CD4-positive, alpha-beta T cell (primary cell): ENCODE data around the gene ORAI2. TPM values are rescaled to one million over a fixed set of nuclear protein-coding genes. Genes with fewer than 3 reads are reported as not detected.
"Not testable (repeated sequence)": the region's sequence is repeated elsewhere in the genome, so short reads cannot be mapped to it uniquely, and the experiment has no call there.

ENCODE experiments used
- ATAC-seq: fragments of 200-7000 bp; cut with Tn5 transposase; one replicate; pipeline ENCODE4 v1.10.0; 2022; ENCODE audit warnings: mild to moderate bottlenecking; ENCODE audit not compliant: poor library complexity
- CTCF ChIA-PET: fragments of 350-600 bp; sonication (Branson Sonifier 250); formaldehyde crosslinking; loops from one replicate; lab custom pipeline; 2021; ENCODE audit warnings: antibody characterized with exemption, inconsistent platforms; lab: Charles Lee
- POLR2A ChIA-PET: fragments of 350-600 bp; sonication (Branson Sonifier 250); formaldehyde crosslinking; loops from one replicate; lab custom pipeline; 2021; ENCODE audit warnings: antibody characterized with exemption, inconsistent platforms; lab: Charles Lee
- DNase-seq, 14 experiments: peaks; one replicate each; pipeline ENCODE4 v3.0.0-alpha.2; 2013 to 2020; ENCODE audit warnings: mixed read lengths in 2 of 14
- H3K27ac ChIP-seq, 2 donors: one replicate each; pipeline versions ENCODE4 v1.5.1 to v1.7.0; 2013; ENCODE audit warnings: low read length in 2 of 2, low read depth in 1 of 2, mild to moderate bottlenecking in 1 of 2
- H3K27me3 ChIP-seq, 2 experiments: 1 replicate in 1 of 2; 2 replicates in 1 of 2; pipeline versions ENCODE4 v1.6.1 to v1.7.0; 2013; ENCODE audit warnings: low read length in 2 of 2, control low read depth in 1 of 2, mild to moderate bottlenecking in 1 of 2, moderate library complexity in 1 of 2; ENCODE audit not compliant: insufficient read depth in 2 of 2, control insufficient read depth in 1 of 2
- H3K36me3 ChIP-seq: one replicate; pipeline ENCODE4 v1.6.1; 2013; ENCODE audit warnings: low read length, control low read depth; ENCODE audit not compliant: insufficient read depth
- H3K4me1 ChIP-seq: one replicate; pipeline ENCODE4 v1.6.1; 2013; ENCODE audit warnings: low read length, control low read depth; ENCODE audit not compliant: insufficient read depth
- H3K4me3 ChIP-seq: one replicate; pipeline ENCODE4 v1.5.1; 2013; ENCODE audit warnings: mild to moderate bottlenecking, low read length, moderate library complexity
- H3K9me3 ChIP-seq, 2 experiments: 1 replicate in 1 of 2; 2 replicates in 1 of 2; pipeline versions ENCODE4 v1.6.1 to v1.7.0; 2013; ENCODE audit warnings: low read length in 2 of 2, mild to moderate bottlenecking in 2 of 2, control low read depth in 1 of 2, moderate library complexity in 1 of 2; ENCODE audit not compliant: control insufficient read depth in 1 of 2, insufficient read depth in 1 of 2
- H3K27ac Mint-ChIP-seq: one replicate; pipeline ENCODE4 v1.8.0; 2020; ENCODE audit warnings: mixed read lengths
- H3K27me3 Mint-ChIP-seq: one replicate; pipeline ENCODE4 v1.8.0; 2021; ENCODE audit warnings: mixed read lengths
- H3K36me3 Mint-ChIP-seq: one replicate; pipeline ENCODE4 v1.8.0; 2021; ENCODE audit warnings: low read depth, mixed read lengths
- H3K4me1 Mint-ChIP-seq: one replicate; pipeline ENCODE4 v1.8.0; 2021; ENCODE audit warnings: low read depth, mixed read lengths
- H3K4me3 Mint-ChIP-seq: one replicate; pipeline ENCODE4 v1.8.0; 2020; ENCODE audit warnings: mild to moderate bottlenecking, mixed read lengths
- H3K9me3 Mint-ChIP-seq: one replicate; pipeline ENCODE4 v1.8.0; 2020; ENCODE audit warnings: mixed read lengths
- intact Hi-C, 2 experiments: fragments of 100-400 bp; cut with DNase I in 1 of 2; cut with micrococcal nuclease in 1 of 2; formaldehyde crosslinking; loops; one replicate each; pipeline versions ENCODE4 v1.15.1 to v1.9.0; 2023 to 2025; cut with DNase I, micrococcal nuclease
- total RNA-seq, 174 experiments: library from RNA in 2 of 174; stranded (reverse) in 2 of 174; gene quantifications; one replicate each; pipeline ENCODE4 v1.2.3 and lab custom pipeline; 2021 to 2026
- TF ChIP-seq, protein P1 (sequence below): fragments of 200-600 bp; IDR thresholded peaks from one replicate; pipeline ENCODE4 v1.8.0; 2022; ENCODE audit warnings: antibody characterized with exemption, mild to moderate bottlenecking

The ORAI2 gene
- total RNA-seq, 2 experiments from 2014 or later, result 12.3 to 16.5 TPM

DNA sequence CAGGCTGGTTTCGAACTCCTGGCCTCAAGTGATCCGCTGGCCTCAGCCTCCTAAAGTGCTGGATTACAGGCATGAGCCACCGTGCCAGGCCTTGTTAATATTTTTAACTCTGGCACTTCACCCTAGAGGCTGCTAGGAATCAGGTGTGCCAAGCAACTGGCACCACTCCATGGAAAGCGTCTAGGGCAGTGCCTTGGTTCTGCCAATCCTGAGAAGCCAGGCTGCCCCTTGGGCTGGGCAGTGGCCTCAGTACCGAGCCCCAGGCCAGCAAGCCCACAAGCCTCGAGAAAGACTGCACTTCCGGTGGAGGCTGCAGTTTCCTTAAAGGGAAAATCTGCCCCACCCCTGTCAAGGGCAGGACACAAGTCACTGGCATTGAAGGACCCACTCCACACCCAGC lies 19.9 kb downstream of the ORAI2 start:
- intact Hi-C loops, result no loop called here
- no peaks in the 10 kb centered on the region for H3K27me3 ChIP-seq
- H3K9me3 ChIP-seq, result no peaks in the 10 kb centered on the region
- no peak overlapping the region for H3K4me3 ChIP-seq
- TF ChIP-seq, protein P1, sequence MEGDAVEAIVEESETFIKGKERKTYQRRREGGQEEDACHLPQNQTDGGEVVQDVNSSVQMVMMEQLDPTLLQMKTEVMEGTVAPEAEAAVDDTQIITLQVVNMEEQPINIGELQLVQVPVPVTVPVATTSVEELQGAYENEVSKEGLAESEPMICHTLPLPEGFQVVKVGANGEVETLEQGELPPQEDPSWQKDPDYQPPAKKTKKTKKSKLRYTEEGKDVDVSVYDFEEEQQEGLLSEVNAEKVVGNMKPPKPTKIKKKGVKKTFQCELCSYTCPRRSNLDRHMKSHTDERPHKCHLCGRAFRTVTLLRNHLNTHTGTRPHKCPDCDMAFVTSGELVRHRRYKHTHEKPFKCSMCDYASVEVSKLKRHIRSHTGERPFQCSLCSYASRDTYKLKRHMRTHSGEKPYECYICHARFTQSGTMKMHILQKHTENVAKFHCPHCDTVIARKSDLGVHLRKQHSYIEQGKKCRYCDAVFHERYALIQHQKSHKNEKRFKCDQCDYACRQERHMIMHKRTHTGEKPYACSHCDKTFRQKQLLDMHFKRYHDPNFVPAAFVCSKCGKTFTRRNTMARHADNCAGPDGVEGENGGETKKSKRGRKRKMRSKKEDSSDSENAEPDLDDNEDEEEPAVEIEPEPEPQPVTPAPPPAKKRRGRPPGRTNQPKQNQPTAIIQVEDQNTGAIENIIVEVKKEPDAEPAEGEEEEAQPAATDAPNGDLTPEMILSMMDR, result no peak
- ATAC-seq (no peak), DNase-seq (no peak)
- no peaks in the 10 kb centered on the region for H3K27me3 Mint-ChIP-seq
- peaks cover 24% of the 10 kb centered on the region for H3K36me3 ChIP-seq
- peaks cover 5% of the 10 kb centered on the region for H3K4me1 ChIP-seq
- peaks cover 16% of the 10 kb centered on the region for H3K36me3 Mint-ChIP-seq
- ChIA-PET POLR2A (no interaction called here), CTCF (interaction anchor here (6.3 kb wide), 1 partner anchor 40 kb away, joined by 43 read pairs; no protein-coding TSS in a partner anchor)
- H3K4me3 Mint-ChIP-seq, result no peak overlapping the region
- no peak overlapping the region for H3K27ac ChIP-seq
- H3K27ac Mint-ChIP-seq, result no peak overlapping the region
- peaks cover 4% of the 10 kb centered on the region for H3K4me1 Mint-ChIP-seq
- H3K9me3 Mint-ChIP-seq, result no peaks in the 10 kb centered on the region

DNA sequence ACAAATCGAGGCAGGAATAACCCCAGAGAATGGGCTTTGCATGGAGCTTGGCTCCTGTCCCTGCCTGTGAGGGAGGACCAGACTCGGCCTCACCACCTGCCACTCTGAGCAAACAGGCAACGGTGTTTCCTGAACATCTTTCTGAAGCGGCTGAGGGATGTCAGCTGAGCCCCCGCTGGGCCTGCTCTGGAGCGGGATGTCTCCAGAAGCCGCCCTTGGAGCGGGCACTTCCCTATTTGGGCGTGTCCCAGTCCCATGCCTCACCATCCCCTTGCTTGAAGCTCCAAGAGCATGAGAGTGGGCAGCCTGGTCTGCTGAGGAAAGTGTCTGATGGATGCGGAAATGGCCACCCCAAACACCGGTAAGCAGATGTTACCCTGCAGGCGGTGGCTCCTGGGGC lies 21.1 kb downstream of the ORAI2 start:
- POLR2A ChIA-PET, result interaction anchor here (0.9 to 1.5 kb wide), 2 partner anchors 29 to 59 kb away, joined by 3 read pairs; no protein-coding TSS in a partner anchor
- CTCF ChIA-PET, result no interaction called here

GRCh38 chr7:102454932-102455331 lies 21.6 kb downstream of the ORAI2 start:
- intact Hi-C loops, result loop anchor here in 1 of 2 experiments (5.0 kb wide), 1 partner anchor 178 kb away; no protein-coding TSS in a partner anchor
- H3K27ac Mint-ChIP-seq, H3K4me3 ChIP-seq, CTCF ChIA-PET, DNase-seq, H3K27me3 ChIP-seq, ATAC-seq, H3K9me3 ChIP-seq, H3K27ac ChIP-seq, H3K4me1 ChIP-seq, H3K4me1 Mint-ChIP-seq, H3K4me3 Mint-ChIP-seq, H3K9me3 Mint-ChIP-seq, H3K27me3 Mint-ChIP-seq: not testable (repeated sequence)
- peaks cover 33% of the 10 kb centered on the region for H3K36me3 ChIP-seq
- POLR2A ChIA-PET, result interaction anchor here (0.9 to 1.5 kb wide), 2 partner anchors 29 to 59 kb away, joined by 3 read pairs; no protein-coding TSS in a partner anchor
- H3K36me3 Mint-ChIP-seq, result peaks cover 20% of the 10 kb centered on the region

More for the DNA sequence above, 21.1 kb downstream of the ORAI2 start:
- Histone ChIP-seq H3K4me1 (peaks cover 5% of the 10 kb centered on the region), H3K27me3 (no peaks in the 10 kb centered on the region), H3K27ac (no peak overlapping the region), H3K4me3 (no peak overlapping the region), H3K36me3 (peaks cover 32% of the 10 kb centered on the region), H3K9me3 (no peaks in the 10 kb centered on the region)
- no peak overlapping the region for H3K4me3 Mint-ChIP-seq
- H3K4me1 Mint-ChIP-seq, result peaks cover 4% of the 10 kb centered on the region
- ATAC-seq, result no peak
- H3K27me3 Mint-ChIP-seq, result no peaks in the 10 kb centered on the region
- H3K36me3 Mint-ChIP-seq, result peaks cover 20% of the 10 kb centered on the region
- TF ChIP-seq, protein P1, result no peak
- no peak overlapping the region for H3K27ac Mint-ChIP-seq
- intact Hi-C loops, result no loop called here
- no peak for DNase-seq
- no peaks in the 10 kb centered on the region for H3K9me3 Mint-ChIP-seq

DNA sequence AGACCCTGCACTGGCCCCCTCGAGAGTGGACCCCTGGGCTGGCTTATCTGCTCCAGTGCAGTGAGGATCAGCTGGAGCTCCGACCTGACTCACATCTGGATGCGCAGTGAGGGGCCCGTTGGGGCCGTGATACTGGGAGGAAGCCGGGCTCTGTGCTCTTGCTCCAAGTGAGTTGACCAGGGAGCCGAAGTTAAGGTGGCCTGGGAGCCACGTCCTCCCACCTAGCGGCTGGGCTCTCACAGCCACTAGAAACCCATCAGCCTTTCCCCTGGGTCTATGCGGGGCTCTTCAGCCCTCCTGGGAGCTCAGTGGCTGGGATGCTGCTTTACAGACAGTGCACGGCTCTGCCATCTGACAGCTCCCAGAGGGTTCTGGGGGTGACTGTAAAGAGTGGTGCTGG lies 22.2 kb downstream of the ORAI2 start:
- no peaks in the 10 kb centered on the region for H3K27me3 Mint-ChIP-seq
- H3K27ac ChIP-seq, result no peak overlapping the region
- H3K9me3 Mint-ChIP-seq, result no peaks in the 10 kb centered on the region
- DNase-seq (no peak), ATAC-seq (no peak)
- no peak overlapping the region for H3K4me3 ChIP-seq
- ChIA-PET POLR2A (interaction anchor here (1.1 to 1.5 kb wide), 2 partner anchors 21 to 60 kb away, joined by 3 to 4 read pairs; no protein-coding TSS in a partner anchor), CTCF (interaction anchor here (2.3 kb wide), 1 partner anchor 43 kb away, joined by 9 read pairs; no protein-coding TSS in a partner anchor)
- no peaks in the 10 kb centered on the region for H3K9me3 ChIP-seq
- H3K4me3 Mint-ChIP-seq, result no peak overlapping the region
- H3K4me1 Mint-ChIP-seq, result no peaks in the 10 kb centered on the region
- intact Hi-C loops, result loop anchor here in 1 of 2 experiments (5.0 kb wide), 1 partner anchor 178 kb away; no protein-coding TSS in a partner anchor
- peaks cover 2% of the 10 kb centered on the region for H3K4me1 ChIP-seq
- no peaks in the 10 kb centered on the region for H3K27me3 ChIP-seq
- H3K27ac Mint-ChIP-seq, result no peak overlapping the region
- H3K36me3 ChIP-seq, result peaks cover 35% of the 10 kb centered on the region
- TF ChIP-seq, protein P1, result no peak
- peaks cover 22% of the 10 kb centered on the region for H3K36me3 Mint-ChIP-seq
